A673 (cell line): ENCODE data around the gene SLC39A8. TPM values are rescaled to one million over a fixed set of nuclear protein-coding genes. Genes with fewer than 3 reads are reported as not detected.

Source experiments
- BruUV-seq: library from RNA; stranded (reverse); fragments of 400-500 nt; replicated peaks from 2 replicates; lab custom pipeline; 2021; lab: Mats Ljungman, UMichigan
- CTCF ChIA-PET: fragments of 300-600 bp; sonication (Branson Sonifier 250); formaldehyde crosslinking; loops from one replicate; lab custom pipeline; 2022; ENCODE audit warnings: antibody characterized with exemption; lab: Charles Lee
- POLR2A ChIA-PET: fragments of 300-600 bp; sonication (Branson Sonifier 250); formaldehyde crosslinking; loops from one replicate; lab custom pipeline; 2022; ENCODE audit warnings: antibody characterized with exemption; ENCODE audit not compliant: low non-redundant PET; lab: Charles Lee
- DNase-seq: peaks from one replicate; pipeline ENCODE4 v3.0.0-alpha.2; 2015; ENCODE audit warnings: low spot score
- H3K27ac ChIP-seq: fragments of 200-600 bp; sonication (generic); 2 replicates; pipeline ENCODE4 v1.5.1; 2016; ENCODE audit warnings: mixed run types, low read depth, mild to moderate bottlenecking, mixed read lengths, antibody characterized with exemption, low read length; ENCODE audit not compliant: poor library complexity, severe bottlenecking
- H3K27me3 ChIP-seq: fragments of 200-600 bp; sonication (generic); replicated peaks from 2 replicates; pipeline ENCODE4 v1.6.1; 2017; ENCODE audit warnings: mixed run types, low read depth, mild to moderate bottlenecking, mixed read lengths, antibody characterized with exemption, low read length; ENCODE audit not compliant: insufficient read depth, poor library complexity
- H3K36me3 ChIP-seq: fragments of 200-600 bp; sonication (generic); 2 replicates; pipeline ENCODE4 v1.6.1; 2016; ENCODE audit warnings: mixed run types, mild to moderate bottlenecking, mixed read lengths, antibody characterized with exemption, low read length; ENCODE audit not compliant: insufficient read depth, poor library complexity, severe bottlenecking
- H3K4me1 ChIP-seq: fragments of 200-600 bp; sonication (generic); 2 replicates; pipeline ENCODE4 v1.6.1; 2017; ENCODE audit warnings: mixed run types, mild to moderate bottlenecking, mixed read lengths, antibody characterized with exemption, low read length; ENCODE audit not compliant: insufficient read depth, poor library complexity, severe bottlenecking
- H3K4me3 ChIP-seq: fragments of 200-600 bp; sonication (generic); 2 replicates; pipeline ENCODE4 v1.5.1; 2016; ENCODE audit warnings: low read depth, mixed run types, mild to moderate bottlenecking, mixed read lengths, low read length; ENCODE audit not compliant: poor library complexity, severe bottlenecking
- H3K9me3 ChIP-seq: fragments of 200-600 bp; sonication (generic); 2 replicates; pipeline ENCODE4 v1.6.1; 2016; ENCODE audit warnings: mixed run types, low read depth, mild to moderate bottlenecking, mixed read lengths, antibody characterized with exemption, low read length; ENCODE audit not compliant: poor library complexity, severe bottlenecking
- EZH2 ChIP-seq: fragments of 200-600 bp; sonication (generic); IDR thresholded peaks from 2 replicates; pipeline ENCODE4 v1.6.1; 2017; ENCODE audit warnings: borderline replicate concordance, low read depth, mild to moderate bottlenecking, mixed read lengths, antibody characterized with exemption, low read length; ENCODE audit not compliant: poor library complexity, severe bottlenecking
- intact Hi-C: fragments of 100-400 bp; cut with micrococcal nuclease; formaldehyde crosslinking; loops from one replicate; pipeline ENCODE4 v1.10.0; 2022; ENCODE audit not compliant: unreplicated experiment
- total RNA-seq: library from RNA; stranded (reverse); gene quantifications from 2 replicates; pipeline ENCODE4 v1.2.3, GENCODE V29; 2021
- TF ChIP-seq, protein P1 (sequence below): fragments of 300-800, 200-600 bp; sonication (generic); conservative IDR thresholded peaks from 2 replicates; pipeline ENCODE4 v1.5.1; 2017; ENCODE audit warnings: low read depth, mild to moderate bottlenecking, antibody characterized with exemption, low read length, moderate library complexity, mixed read lengths

The SLC39A8 gene
- total RNA-seq, 1 experiment from 2014 or later = 12.3 TPM

DNA sequence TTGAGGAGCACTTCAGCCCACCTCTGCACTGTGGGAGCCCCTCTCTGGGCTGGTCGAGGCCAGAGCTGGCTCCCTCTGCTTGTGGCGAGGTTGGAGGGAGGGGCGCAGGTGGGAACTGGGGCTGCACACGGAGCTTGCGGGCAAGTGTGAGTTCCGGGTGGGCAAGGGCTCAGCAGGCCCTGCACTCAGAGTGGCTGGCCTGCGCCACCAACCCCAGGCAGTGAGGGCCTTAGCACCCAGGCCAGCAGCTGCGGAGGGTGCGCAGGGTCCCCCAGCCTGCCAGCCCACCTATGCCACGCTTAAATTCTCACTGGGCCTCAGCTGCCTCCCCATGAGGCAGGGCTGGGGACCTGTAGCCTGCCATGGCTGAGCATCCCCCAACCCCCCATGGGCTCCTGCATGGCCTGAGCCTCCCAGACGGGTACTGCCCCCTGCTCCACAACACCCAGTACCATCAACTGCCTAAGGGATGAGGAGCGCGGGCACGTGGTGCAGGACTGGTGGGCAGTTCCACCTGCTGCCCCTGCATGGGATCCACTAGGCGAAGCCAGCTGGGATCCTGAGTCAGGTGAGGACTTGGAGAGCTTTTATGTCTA lies 110.9 kb downstream of the SLC39A8 start:
- POLR2A ChIA-PET = no interaction called here
- DNase-seq = no peak
- Histone ChIP-seq H3K4me3 (no peak overlapping the region), H3K27me3 (no peaks in the 10 kb centered on the region), H3K9me3 (no peaks in the 10 kb centered on the region), H3K27ac (no peak overlapping the region), H3K36me3 (no peaks in the 10 kb centered on the region), H3K4me1 (no peaks in the 10 kb centered on the region)
- intact Hi-C loops = no loop called here
- no TSS peak for BruUV-seq
- TF ChIP-seq, protein P1, sequence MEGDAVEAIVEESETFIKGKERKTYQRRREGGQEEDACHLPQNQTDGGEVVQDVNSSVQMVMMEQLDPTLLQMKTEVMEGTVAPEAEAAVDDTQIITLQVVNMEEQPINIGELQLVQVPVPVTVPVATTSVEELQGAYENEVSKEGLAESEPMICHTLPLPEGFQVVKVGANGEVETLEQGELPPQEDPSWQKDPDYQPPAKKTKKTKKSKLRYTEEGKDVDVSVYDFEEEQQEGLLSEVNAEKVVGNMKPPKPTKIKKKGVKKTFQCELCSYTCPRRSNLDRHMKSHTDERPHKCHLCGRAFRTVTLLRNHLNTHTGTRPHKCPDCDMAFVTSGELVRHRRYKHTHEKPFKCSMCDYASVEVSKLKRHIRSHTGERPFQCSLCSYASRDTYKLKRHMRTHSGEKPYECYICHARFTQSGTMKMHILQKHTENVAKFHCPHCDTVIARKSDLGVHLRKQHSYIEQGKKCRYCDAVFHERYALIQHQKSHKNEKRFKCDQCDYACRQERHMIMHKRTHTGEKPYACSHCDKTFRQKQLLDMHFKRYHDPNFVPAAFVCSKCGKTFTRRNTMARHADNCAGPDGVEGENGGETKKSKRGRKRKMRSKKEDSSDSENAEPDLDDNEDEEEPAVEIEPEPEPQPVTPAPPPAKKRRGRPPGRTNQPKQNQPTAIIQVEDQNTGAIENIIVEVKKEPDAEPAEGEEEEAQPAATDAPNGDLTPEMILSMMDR = no peak
- no peak for TF ChIP-seq EZH2
- CTCF ChIA-PET = no interaction called here

DNA sequence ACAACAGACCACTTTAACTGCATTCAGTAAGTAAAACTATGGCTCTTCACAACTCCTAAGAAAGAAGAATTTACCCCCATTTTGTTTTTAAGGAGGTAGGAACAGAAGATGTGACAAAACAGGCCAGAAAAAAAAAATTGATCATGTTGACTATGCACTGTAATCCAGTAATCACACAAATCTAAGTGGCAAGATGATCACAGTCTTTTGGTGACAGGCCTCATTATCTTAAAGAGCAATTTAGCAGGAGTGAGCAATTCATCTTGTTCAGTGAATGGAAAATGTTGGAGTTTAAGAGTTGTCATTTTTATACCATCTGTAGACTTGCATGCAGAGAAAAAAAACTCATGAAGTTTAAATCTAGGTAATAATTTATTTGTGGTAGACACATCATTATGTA lies 115.1 kb downstream of the SLC39A8 start:
- no peaks in the 10 kb centered on the region for H3K4me1 ChIP-seq
- POLR2A ChIA-PET = no interaction called here
- intact Hi-C loops = no loop called here

DNA sequence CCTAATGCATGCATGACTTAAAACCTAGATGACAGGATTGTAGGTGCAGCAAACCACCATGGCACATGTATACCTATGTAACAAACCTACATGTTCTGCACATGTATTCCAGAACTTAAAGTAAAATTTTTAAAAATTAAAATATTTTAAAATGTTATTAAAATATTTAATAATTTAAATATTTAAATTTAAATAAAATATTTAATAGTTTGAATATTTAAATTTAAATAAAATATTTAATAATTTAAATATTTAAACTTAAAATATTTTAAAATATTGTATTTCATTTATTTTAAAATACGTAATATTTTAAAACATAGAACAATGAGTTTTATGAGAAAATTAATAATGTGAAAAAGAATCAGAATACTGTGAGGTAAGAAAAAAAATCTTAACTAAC lies 117.9 kb downstream of the SLC39A8 start:
- no peak for TF ChIP-seq EZH2
- TF ChIP-seq, protein P1 = no peak
- CTCF ChIA-PET = no interaction called here
- intact Hi-C loops = no loop called here

More for the DNA sequence above, 115.1 kb downstream of the SLC39A8 start:
- no peak overlapping the region for H3K4me3 ChIP-seq
- no peaks in the 10 kb centered on the region for H3K27me3 ChIP-seq
- no peaks in the 10 kb centered on the region for H3K36me3 ChIP-seq
- CTCF ChIA-PET = no interaction called here
- no peak overlapping the region for H3K27ac ChIP-seq
- TF ChIP-seq EZH2 = no peak
- TF ChIP-seq, protein P1 = no peak
- H3K9me3 ChIP-seq = peaks cover 4% of the 10 kb centered on the region
- DNase-seq = no peak
- BruUV-seq = no TSS peak

More for the DNA sequence above, 117.9 kb downstream of the SLC39A8 start:
- no peak for DNase-seq
- no peaks in the 10 kb centered on the region for H3K36me3 ChIP-seq
- H3K4me3 ChIP-seq = no peak overlapping the region
- no peaks in the 10 kb centered on the region for H3K4me1 ChIP-seq
- BruUV-seq = no TSS peak
- H3K9me3 ChIP-seq = peaks cover 4% of the 10 kb centered on the region
- no peaks in the 10 kb centered on the region for H3K27me3 ChIP-seq
- no peak overlapping the region for H3K27ac ChIP-seq
- POLR2A ChIA-PET = no interaction called here
